ENCODE results near the gene RSAD2.

DNA sequence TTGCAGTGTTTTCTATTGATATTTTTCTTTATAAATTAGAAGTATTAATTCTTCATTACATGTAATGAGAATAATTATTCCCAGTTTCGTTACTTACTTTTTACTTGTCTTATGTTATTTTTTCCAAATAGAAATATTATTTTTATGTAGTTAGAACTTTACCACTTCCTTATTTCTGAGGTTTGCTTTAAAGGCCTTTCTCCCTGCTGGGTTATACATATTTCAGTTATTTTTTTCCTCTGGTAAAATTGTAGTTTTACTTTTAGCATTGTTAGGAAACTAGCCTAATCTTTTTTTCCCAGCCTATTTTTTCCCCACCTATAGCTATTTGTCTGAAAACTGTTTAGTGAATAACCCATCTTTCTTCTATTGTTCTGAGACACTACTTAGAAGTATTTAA lies 56.8 kb downstream of the RSAD2 start:
- TF ChIP-seq, protein P1, sequence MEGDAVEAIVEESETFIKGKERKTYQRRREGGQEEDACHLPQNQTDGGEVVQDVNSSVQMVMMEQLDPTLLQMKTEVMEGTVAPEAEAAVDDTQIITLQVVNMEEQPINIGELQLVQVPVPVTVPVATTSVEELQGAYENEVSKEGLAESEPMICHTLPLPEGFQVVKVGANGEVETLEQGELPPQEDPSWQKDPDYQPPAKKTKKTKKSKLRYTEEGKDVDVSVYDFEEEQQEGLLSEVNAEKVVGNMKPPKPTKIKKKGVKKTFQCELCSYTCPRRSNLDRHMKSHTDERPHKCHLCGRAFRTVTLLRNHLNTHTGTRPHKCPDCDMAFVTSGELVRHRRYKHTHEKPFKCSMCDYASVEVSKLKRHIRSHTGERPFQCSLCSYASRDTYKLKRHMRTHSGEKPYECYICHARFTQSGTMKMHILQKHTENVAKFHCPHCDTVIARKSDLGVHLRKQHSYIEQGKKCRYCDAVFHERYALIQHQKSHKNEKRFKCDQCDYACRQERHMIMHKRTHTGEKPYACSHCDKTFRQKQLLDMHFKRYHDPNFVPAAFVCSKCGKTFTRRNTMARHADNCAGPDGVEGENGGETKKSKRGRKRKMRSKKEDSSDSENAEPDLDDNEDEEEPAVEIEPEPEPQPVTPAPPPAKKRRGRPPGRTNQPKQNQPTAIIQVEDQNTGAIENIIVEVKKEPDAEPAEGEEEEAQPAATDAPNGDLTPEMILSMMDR (IDR thresholded peaks at IDR 0.05; ENCODE audit: insufficient read depth, low read length, poor library complexity, severe bottlenecking): no peak
- TF ChIP-seq EZH2phosphoT487 (conservative IDR thresholded peaks at IDR 0.05; ENCODE audit: low read length): no peak
